HG03103 (cell line): ENCODE measurements around the gene SAT1.
"Not testable (repeated sequence)": the region's sequence is repeated elsewhere in the genome, so short reads cannot be mapped to it uniquely, and the experiment has no call there.

Experiments
- ATAC-seq: cut with Tn5 transposase; IDR thresholded peaks from one replicate; pipeline ENCODE4 v1.9.1; 2021; ENCODE audit warnings: low read depth; ENCODE audit not compliant: unreplicated experiment

The SAT1 gene

DNA sequence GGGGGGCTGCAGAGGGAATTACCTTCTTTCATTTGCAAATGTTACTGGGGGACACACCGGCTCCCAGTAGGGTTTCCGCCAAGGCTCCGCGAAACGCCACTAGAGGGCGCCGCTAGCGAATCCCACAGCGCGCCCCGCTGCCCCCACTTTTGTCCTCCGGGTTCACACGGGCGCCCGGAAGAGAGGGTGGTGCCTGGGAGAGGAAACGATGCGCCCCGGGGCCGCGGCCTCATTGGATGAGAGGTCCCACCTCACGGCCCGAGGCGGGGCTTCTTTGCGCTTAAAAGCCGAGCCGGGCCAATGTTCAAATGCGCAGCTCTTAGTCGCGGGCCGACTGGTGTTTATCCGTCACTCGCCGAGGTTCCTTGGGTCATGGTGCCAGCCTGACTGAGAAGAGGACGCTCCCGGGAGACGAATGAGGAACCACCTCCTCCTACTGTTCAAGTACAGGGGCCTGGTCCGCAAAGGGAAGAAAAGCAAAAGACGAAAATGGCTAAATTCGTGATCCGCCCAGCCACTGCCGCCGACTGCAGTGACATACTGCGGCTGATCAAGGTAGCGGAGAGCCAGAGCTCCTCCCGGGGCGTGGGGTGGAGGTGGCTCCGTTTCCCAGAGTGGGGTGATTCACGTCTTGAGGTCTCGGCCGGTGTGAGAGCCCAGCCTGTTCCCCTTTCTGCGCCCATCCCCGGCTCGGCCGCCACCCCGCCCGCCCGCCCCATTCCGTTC lies at the start of gene SAT1:
TSS of gene SAT1 (plus strand) at position 311 of the 726 bp plus-strand sequence. CDS start at position 490, 179 bp downstream.
- ATAC-seq, result peak; percentile 90

DNA sequence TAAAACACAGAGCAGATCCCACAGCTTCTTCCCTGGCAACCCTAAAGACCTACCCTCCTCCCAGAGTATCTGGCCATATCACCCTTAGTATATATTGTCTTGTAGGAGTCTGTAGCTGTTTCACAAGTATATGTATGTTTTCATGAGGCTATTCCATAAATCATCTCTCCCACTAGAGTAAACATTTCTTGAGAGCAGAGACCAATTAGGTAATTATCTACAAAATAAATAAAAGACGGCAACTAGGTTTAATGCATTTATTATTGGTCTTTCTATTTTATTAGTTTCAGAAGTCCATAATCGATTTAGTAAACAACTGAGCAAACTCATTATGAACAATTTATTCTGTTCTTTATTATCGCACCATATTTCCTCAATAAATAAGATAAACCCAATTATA lies 46.9 kb upstream of the SAT1 start:
- no peak for ATAC-seq

DNA sequence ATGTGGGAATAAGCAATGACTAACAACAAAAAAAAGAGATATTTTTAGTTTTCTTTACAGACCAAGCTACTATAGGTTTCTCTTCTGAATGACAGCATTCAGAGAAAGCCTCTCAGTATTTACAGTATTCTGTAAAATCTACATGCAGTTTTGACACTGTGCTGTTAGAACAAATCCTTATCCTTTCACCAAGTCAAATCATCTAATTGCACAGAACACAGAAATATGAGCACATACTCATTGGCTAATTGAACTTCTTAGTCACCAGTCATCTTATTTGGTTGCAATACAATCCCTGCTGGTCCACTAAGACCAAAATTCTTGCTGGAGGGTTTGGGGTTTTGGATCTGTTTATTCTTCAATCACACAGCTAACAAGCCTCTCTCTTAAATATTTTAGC lies 45.6 kb upstream of the SAT1 start:
- no peak for ATAC-seq

DNA sequence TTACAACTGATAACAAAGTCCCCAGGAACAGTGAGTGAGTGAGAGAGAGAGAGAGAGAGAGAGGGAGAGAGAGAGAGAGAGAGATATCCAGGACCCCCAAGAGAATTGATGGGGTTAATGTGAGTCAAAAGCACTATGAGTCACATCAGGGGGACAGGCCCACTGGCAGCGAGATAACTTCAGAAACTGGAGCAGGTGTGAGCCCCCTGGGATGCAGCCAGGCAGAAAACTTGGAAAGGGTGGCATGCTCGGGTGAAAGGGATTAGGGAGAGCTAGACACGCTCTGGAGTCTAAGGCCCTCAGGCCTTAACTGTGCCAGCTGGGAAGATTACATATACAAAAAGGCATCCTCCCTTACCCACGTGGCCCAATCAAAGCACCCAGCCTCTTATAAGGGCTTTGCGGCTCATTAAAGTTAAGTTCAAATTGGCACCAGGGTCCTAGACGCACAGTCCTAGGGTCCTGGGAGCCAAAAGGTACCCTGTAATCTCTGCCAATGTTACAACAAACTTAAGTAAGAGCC lies 40.7 kb upstream of the SAT1 start:
- ATAC-seq, result no peak

DNA sequence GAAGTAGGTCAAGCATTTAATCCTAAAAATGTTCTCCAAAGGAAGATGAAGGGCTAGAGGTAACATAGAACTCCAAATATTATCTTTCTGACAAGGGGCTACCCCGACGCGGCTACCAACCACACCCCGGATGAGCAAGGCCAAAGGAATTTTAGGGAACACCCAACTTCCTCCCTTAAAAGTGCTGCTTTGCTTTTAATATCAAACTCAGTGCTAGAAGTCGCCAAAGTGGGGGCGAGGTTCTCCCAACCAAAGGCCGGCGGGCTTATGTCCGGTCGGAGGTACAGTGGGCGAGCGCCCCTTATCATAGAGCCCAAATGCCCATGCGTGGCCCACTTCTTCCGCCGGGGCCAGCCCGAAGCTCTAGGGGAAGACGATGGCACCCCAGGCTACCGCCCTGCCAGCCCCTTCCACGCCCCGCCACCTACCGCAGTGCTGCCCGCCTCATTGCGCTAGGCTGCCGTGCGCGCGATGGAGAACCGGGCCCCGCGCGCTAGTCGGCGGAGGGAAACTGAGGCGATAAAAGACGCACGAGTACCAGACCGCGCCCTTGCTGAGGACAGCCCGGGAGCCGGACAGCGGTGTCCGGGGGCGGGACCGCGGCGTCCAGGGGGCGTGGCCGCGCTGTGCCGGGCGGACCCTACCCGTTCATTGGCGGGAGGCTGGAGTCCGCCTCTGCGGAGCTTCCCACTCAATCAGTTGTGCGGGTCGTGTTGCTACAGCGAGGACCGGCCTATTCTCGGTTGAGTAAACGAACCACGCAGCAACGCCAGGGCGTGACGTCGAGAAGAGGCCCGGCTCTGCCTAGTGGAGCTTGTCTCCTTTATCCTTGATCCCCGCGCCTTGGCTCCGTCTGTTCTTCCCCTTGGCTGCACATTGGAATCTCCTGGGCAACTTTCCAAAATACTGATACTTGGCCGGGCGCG lies 40.0 kb upstream of the SAT1 start, which contains the start of gene ACOT9:
TSS of gene ACOT9 (minus strand) at position 580 of the 926 bp plus-strand sequence. CDS start at position 448, 132 bp downstream.
- ATAC-seq, result peak; percentile 95

DNA sequence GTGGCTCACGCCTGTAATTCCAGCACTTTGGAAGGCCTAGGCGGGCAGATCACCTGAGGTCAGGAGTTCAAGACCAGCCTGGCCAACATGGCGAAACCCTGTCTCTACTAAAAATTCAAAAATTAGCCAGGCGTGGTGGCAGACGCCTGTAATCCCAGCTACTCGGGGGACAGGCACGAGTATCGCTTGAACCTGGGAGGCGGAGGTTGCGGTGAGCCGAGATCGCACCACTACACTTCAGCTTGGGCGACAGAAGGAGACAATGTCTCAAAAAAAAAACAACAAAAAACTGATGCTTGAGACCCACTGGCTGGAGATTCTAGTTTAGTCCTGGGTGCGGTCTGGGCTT lies 39.4 kb upstream of the SAT1 start:
- ATAC-seq, result not testable (repeated sequence)

DNA sequence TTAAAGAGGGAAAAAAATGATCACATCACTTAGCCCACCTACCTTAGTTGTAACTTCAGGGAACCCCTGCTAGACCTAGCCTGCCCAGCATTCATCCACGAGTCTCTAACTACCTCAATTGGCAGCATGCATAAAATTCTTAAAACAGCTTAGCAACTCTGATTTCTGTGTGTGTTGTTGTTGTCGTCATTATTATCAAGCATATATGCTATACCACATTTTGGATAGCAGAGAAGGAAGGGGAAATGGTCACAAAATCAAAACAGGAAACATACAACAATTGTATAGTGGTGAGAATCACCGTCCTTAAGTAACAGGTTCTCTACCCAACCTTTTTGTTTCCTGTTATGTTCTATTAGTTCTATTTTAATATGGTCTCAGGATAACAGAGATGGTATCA lies 37.2 kb upstream of the SAT1 start:
- no peak for ATAC-seq

DNA sequence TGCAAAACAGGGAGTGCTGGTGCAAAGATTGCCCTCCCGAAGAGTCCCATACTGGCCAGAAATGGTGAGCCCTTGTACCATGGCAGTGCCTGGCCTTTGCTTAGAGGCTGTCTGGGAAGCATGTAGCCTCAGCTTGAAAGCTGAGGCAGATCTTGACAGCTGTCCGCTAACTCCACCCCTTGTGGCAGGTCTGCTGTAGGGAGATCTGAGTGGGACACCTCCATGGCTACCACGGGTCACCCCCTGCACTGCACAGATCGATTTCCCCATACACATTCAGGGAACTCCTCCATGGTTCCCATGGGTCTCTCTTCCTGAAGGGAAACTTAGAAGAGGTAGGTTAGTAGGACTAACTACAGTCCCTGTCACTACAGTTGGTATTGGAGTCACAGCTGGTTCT lies 33.8 kb upstream of the SAT1 start:
- ATAC-seq, result no peak

DNA sequence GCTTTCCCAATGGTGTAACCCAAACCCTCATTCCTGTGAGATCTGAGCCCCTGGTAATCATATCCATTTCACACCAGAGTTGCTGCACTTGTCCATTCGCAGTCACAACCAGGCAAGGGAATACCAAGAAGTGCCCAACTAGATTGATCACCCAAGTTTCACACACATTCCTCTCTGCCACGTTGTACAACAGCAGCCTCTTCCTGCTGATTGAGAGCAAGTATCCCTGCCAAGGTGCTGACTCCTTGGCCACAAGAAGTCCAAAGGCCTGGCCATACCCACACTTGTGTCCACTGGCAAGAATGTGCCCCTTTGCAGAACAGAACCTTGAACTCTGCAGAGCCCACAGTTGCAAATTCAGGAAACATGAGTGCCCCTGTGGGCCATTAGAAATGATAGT lies 33.4 kb upstream of the SAT1 start:
- ATAC-seq, result no peak

DNA sequence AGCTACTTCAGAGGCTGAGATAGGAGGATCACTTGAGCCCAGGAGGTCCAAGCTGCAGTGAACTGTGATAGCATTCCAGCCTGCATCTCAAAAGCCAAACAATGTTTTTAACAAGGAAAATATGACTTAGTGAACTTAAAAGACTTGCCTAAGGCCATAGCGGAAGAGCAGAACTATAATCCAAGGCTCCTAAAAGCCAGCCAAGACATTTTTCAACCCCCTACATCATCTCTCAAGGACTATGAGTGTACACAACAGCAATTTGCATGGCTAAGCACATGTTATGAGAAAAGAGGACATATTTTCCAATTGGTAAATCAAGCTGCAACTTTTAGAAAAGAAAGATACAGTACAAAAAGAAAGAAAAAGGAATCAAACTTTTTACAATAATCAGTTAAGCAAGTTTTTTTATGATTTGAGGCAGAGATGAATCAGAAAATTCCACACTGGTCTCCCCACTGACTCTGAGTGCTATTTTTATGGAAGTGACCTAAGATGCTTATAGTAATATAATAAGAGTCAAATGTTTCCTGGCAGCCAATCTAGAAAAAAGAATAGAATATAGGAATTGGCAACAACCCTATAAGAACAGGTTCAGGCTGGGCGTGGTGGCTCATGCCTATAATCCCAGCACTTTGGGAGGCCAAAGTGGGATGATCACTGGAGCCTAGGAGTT lies 30.1 kb upstream of the SAT1 start:
- no peak for ATAC-seq

DNA sequence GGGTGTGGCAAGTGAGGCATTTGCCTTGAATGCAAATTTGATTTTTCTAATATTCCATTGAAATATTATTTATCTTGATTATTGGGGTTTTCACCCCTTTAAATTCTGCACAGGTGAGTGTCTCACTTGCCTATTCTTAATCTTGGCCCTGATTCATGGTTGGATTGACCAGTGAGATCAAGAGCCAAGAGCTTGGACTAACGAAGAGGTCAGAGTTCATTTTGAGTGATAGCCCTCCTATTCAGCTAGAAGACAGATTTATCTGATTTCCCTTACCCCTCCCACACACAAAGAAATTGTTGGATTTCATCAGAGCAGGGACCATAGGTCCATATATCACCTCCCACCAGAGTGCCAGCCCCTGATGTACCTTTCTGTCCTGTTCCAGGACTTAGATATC lies 28.3 kb upstream of the SAT1 start:
- no peak for ATAC-seq

DNA sequence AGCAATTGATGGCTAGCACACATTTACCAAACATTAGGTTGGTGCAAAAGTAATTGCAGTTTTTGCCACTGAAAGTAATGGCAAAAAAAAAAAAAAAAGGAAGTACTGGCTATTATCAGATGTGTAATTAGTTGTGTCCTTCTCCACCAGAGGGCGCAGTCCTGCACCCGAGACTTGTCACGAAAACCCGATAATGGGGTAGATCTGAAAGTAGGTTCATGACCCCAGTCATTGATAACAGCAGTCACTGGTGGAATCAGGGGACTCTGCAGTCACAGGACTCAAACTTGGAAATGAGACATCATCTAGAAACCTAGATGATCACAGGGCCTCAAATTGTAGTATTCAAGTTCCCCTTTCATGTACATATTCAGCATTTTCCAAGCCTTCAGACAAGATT lies 26.8 kb upstream of the SAT1 start:
- ATAC-seq, result peak; percentile 52

DNA sequence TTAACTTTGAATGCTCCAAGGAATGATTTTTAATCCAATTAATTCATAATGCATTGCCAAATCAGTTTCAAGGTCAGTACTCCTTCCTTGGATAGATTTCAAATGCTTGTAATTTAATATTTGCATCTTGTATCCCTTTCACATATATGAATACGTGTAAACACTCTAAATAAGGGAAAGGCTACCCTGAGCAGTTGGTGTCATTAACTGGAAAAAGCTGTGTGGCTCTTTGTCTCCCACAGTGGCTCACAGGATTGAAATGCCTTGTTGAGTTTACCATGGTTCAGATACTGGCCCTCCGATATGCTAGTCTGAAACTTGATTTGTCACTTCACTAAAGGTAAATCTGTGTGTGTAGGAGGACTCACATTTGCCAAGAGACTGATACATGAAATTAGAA lies 23.2 kb upstream of the SAT1 start:
- ATAC-seq, result no peak

DNA sequence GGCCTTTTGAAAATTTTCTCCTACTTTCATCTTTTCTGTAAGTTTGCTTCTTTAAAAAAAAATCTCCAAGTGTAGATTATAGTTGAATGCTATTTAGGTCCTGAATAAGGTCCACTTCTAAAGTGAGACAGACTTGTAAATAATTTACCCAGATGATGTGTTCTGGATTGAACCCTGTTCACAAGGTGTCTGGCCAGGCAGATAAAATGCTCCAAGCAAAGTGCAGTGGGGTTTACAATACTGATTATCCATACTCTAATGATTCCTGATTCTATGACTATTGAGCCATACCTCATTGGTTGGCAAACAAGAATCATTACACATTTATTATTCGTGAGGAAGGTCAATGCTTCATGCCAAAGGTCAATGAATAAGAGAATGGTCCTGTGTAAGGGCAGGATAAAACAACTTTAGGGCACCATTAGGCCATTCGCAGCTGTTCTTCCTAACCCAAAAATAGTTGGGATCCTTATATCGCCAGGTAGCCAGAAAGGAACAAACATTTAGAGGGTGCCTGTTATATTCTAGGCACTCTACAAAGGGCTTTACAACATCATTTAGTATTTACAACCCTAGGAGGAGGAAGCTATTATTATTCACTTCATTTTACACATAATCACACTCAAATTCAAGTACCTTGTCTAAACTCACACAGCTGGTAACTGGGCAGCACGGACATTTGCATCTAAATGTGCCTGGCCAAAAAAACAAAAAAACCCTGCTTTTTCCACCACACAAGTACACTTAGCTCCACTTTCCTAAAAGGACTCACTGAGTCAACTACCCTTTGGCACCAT lies 18.6 kb upstream of the SAT1 start:
- no peak for ATAC-seq

DNA sequence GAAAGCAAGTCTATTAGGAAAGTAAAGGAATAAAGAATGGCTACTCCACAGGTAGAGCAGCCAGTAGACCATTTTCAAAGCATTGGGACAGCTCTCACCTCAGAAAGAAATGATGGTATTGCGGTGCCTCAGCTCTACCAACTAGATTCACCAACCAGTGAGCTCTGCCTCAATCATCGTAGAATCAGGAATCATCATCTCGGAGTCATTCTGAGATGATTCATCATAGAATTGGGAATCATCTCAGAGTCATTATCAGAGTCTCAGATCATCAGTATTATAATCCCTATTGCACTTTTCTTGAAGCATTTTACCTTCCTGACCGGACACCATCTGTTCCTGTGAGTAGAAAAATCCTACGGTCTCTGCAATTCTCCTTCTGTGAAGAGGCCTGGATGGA lies 17.5 kb upstream of the SAT1 start:
- ATAC-seq, result no peak

DNA sequence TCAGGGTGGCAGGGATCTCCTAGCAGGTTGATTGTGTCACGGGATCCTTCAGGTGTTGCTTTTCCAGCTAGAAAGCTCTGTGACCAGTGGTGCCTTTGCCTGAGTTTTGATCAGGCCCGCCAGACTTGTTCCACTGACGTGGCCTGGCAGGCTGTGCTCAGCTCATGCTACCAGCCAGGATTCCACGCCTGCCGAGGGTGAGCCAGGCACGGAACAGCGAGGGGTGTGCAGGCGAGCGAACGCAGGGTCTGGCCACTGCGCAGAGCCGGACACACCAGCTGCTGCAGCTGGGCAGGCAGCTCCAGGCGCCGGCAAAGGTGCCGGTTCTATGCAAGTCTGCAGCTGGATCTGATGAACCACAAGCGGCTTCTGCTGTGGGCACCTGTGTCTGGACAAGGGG lies 17.1 kb upstream of the SAT1 start:
- ATAC-seq, result no peak

DNA sequence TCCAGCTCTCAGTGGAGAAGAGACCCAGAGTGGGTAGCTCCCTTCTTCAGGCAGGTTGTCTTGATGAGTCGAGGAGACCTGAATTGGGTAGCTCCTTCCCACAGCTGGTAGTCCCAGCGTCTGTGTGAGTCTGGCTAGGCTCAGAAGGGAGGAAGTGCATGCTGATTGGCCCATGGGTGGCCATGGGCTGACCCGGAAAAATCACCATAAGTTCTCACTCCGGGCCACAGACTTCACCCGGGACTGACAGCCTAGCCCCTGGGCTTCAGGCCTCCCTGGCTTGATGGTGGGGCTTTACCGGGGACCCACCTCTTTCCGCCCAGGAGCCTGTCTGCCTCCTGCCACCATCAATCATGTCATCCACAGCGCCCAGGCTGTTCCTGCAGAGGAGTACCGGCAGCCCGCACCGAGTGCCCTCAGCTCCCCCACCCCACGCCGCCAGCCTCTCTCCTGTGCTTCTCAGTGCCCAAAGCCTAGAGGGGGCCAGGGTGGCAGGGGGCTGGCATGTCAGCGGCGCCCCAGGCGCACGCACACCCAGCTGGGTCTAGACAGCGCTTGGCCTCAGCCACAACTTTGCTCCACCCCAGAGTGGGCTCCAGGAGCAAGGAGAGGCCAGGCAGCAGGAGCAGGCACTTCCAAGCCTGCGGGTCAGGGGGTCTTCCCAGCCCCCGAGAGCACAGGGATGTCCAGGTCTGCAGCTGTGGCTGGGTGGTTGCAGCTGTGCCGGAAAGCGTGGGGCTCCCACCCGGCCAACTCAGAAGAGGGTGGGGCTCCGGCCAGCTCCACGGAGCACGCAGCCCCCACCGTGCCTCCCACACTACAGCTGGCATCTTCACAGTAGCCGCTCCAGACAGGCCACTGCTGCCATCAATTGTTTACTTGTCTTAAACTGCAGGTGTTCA lies 16.1 kb upstream of the SAT1 start:
- no peak for ATAC-seq

DNA sequence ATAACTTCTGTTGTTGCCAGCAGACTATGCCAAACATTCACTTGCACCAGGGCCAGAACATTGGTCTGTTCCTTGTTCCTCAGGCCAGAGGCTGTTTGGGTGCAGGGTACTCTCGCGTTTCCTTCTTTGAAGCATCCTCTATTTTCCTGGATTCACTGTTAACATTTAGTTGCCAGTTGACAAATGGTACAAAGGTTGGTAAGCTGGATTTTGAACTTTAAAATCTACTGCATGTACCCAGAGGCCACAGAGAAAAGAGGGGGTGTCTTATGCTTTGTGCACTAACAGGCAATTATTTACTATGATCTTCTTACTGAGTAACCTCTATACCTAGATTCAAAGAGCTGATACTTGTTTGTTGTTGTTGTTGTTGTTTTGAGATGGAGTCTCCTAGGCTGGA lies 12.8 kb upstream of the SAT1 start:
- ATAC-seq, result no peak

DNA sequence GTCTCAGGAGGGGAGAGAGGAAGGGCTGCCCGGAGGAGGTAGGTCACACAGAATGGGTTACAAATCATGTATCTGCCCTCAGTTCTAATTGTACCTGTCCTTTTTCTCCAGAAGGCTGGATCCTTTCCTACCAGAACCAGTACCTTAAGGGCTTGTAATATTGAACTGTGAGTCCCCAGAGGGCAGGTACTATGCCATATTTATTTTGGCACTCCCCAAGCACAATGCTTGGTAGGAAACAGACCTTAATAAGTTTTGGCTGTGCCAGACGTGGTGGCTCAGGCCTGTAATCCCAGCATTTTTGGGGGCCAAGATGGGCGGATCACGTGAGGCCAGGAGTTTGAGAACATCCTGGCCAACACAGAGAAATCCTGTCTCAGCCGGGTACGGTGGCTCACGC lies 11.9 kb upstream of the SAT1 start:
- ATAC-seq, result not testable (repeated sequence)
